ENCODE data around the gene RELT. TPM values are rescaled to one million over a fixed set of nuclear protein-coding genes. Genes with fewer than 3 reads are reported as not detected.

The RELT gene
- total RNA-seq, 1 donor: 4.0 TPM

GRCh38 chr11:73381589-73381988 is 5.4 kb downstream of the RELT start:
- TF ChIP-seq CTCF (IDR thresholded peaks at IDR 0.05; ENCODE audit: extremely low read depth, low read depth, low read length): no peak
- Histone ChIP-seq H3K4me3 (ENCODE audit: insufficient read depth, low read length) (no peak overlapping the region), H3K4me2 (ENCODE audit: insufficient read depth, low read length) (no peak overlapping the region), H3K27ac (ENCODE audit: low read depth, low read length) (no peak overlapping the region), H3K27me3 (ENCODE audit: insufficient read depth, low read length) (no peaks in the 10 kb centered on the region), H3K79me2 (ENCODE audit: insufficient read depth, low read length) (peaks cover 100% of the 10 kb centered on the region), H3K9me3 (ENCODE audit: low read depth, low read length) (no peaks in the 10 kb centered on the region), H4K20me1 (ENCODE audit: insufficient read depth, low read length) (peaks cover 55% of the 10 kb centered on the region), H2AFZ (ENCODE audit: low read length) (no peak overlapping the region), H3K36me3 (ENCODE audit: insufficient read depth, low read length) (no peaks in the 10 kb centered on the region), H3K4me1 (ENCODE audit: insufficient read depth, low read length) (peaks cover 27% of the 10 kb centered on the region)
- DNase-seq (ENCODE audit: insufficient read length, low spot score, missing footprints): no peak

- Histone ChIP-seq H2AFZ (ENCODE audit: low read length) (no peak overlapping the region), H3K4me1 (ENCODE audit: insufficient read depth, low read length) (peaks cover 26% of the 10 kb centered on the region), H4K20me1 (ENCODE audit: insufficient read depth, low read length) (peaks cover 57% of the 10 kb centered on the region), H3K4me3 (ENCODE audit: insufficient read depth, low read length) (no peak overlapping the region), H3K4me2 (ENCODE audit: insufficient read depth, low read length) (no peak overlapping the region), H3K9me3 (ENCODE audit: low read depth, low read length) (no peaks in the 10 kb centered on the region), H3K79me2 (ENCODE audit: insufficient read depth, low read length) (peaks cover 100% of the 10 kb centered on the region), H3K36me3 (ENCODE audit: insufficient read depth, low read length) (no peaks in the 10 kb centered on the region), H3K27ac (ENCODE audit: low read depth, low read length) (no peak overlapping the region), H3K27me3 (ENCODE audit: insufficient read depth, low read length) (no peaks in the 10 kb centered on the region)
- no peak for TF ChIP-seq CTCF (IDR thresholded peaks at IDR 0.05; ENCODE audit: extremely low read depth, low read depth, low read length)
- DNase-seq (ENCODE audit: insufficient read length, low spot score, missing footprints): no peak
These were observed 6.0 kb downstream of the RELT start for GRCh38 chr11:73382183-73382582.

GRCh38 chr11:73382747-73383146 is 6.5 kb downstream of the RELT start:
- Histone ChIP-seq H3K27ac (ENCODE audit: low read depth, low read length) (no peak overlapping the region), H3K4me1 (ENCODE audit: insufficient read depth, low read length) (peaks cover 20% of the 10 kb centered on the region), H3K9me3 (ENCODE audit: low read depth, low read length) (no peaks in the 10 kb centered on the region), H3K36me3 (ENCODE audit: insufficient read depth, low read length) (no peaks in the 10 kb centered on the region), H3K4me2 (ENCODE audit: insufficient read depth, low read length) (no peak overlapping the region), H3K27me3 (ENCODE audit: insufficient read depth, low read length) (no peaks in the 10 kb centered on the region), H3K4me3 (ENCODE audit: insufficient read depth, low read length) (no peak overlapping the region), H2AFZ (ENCODE audit: low read length) (no peak overlapping the region), H4K20me1 (ENCODE audit: insufficient read depth, low read length) (peaks cover 58% of the 10 kb centered on the region), H3K79me2 (ENCODE audit: insufficient read depth, low read length) (peaks cover 100% of the 10 kb centered on the region)
- TF ChIP-seq CTCF (IDR thresholded peaks at IDR 0.05; ENCODE audit: extremely low read depth, low read depth, low read length): no peak
- DNase-seq (ENCODE audit: insufficient read length, low spot score, missing footprints): no peak

GRCh38 chr11:73383249-73384124 is 7.3 kb downstream of the RELT start:
- H3K4me3 ChIP-seq (ENCODE audit: insufficient read depth, low read length): no peak overlapping the region
- DNase-seq (ENCODE audit: insufficient read length, low spot score, missing footprints): no peak
- no peak for TF ChIP-seq CTCF (IDR thresholded peaks at IDR 0.05; ENCODE audit: extremely low read depth, low read depth, low read length)
- H2AFZ ChIP-seq (ENCODE audit: low read length): no peak overlapping the region
- no peaks in the 10 kb centered on the region for H3K9me3 ChIP-seq (ENCODE audit: low read depth, low read length)
- H3K27ac ChIP-seq (ENCODE audit: low read depth, low read length): no peak overlapping the region
- no peaks in the 10 kb centered on the region for H3K27me3 ChIP-seq (ENCODE audit: insufficient read depth, low read length)
- H4K20me1 ChIP-seq (ENCODE audit: insufficient read depth, low read length): peaks cover 57% of the 10 kb centered on the region
- no peaks in the 10 kb centered on the region for H3K36me3 ChIP-seq (ENCODE audit: insufficient read depth, low read length)
- H3K4me1 ChIP-seq (ENCODE audit: insufficient read depth, low read length): peaks cover 15% of the 10 kb centered on the region
- H3K79me2 ChIP-seq (ENCODE audit: insufficient read depth, low read length): peaks cover 100% of the 10 kb centered on the region
- H3K4me2 ChIP-seq (ENCODE audit: insufficient read depth, low read length): no peak overlapping the region
